Effector CD8-positive, alpha-beta T cell (primary cell): ENCODE data around the gene MITF.

ENCODE experiments used
- DNase-seq: peaks from one replicate; lab custom pipeline; 2025; lab: John Stamatoyannopoulos, UW

MITF gene

DNA sequence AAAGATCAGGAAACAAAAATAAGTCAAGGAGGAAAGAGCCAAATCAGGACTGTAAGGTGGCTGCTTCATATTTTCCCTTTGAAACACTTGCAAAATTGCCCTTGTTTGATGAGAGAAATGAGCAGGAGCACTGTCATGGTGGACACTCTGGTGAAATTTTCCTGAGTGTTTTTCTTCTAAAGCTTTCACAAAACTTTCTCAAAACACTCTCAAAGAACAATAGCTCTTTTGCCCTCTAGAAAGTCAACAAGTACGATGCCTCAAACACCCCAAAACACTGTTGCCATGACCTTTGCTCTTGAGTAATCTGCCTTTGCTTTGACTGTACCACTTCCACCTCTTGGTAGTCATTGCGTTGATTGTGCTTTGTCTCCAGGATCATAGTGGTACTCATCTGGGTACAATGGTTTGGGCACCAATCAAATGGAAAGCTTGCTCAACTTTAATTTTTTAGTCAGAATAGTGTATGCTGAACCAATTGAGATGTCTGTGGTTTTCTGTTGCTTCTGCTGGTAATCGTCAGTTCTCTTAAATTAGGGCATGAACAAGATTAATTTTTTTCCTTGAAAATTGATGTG lies 13.2 kb upstream of the MITF start:
- no peak for DNase-seq

DNA sequence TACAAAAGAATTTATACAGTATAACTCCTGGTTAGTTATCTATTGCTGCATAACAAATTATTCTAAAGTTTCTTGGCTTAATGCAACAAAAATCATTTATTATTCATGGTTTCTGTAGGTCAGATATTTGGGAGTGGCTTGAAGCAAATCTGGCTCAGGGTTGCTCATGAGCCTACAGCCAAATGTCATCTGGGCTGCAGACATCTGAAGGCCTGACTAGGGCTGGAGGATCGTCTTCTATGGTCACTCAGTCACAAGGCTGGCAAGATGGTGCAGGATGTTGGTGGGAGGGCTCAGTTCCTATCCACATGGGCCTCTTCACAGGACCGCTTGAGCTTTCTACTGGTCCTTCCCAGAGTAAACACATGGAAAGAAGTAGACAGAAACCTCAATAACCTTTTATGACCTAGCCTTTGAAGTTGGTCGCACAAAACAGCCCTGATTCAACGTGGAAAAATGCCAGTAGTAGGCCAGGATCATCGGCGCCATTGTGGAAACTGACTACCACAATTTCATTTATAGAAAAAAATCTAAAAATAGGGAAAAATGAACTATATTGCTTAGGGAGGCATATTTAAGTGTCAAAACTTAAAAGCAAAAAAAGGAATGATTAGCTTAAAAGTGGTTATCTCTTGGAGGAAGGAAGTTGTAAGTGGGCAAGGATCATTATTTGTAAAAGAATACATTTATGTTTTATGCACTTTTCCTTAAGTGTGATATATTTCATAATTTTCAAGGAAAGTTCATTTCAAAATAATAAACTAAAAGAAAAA lies 9.9 kb upstream of the MITF start:
- no peak for DNase-seq

- no peak for DNase-seq
Observed at GRCh38 chr3:69731080-69731479, 8.2 kb upstream of the MITF start.

DNA sequence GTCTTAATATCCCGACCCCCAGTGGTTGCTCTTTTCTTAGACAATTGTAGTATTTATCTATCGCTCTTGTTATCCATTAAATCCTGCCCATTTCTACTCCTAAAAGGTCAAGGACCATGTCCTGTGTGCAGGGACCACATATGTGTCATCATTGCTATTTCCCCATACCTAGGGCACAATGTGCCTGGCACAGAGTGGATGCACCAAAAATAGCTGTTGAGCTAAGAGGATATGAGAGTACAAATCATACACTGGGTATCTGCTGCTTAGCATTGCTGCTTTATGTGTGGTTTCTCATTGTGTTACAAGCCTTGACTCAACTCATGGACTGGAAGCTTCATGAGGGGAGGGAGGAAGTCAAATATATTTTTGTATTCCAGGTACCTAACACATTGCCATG lies 3.4 kb upstream of the MITF start:
- DNase-seq: no peak

GRCh38 chr3:69737392-69737791 lies 1.9 kb upstream of the MITF start:
- no peak for DNase-seq

GRCh38 chr3:69738315-69738714 lies 949 bp upstream of the MITF start:
- DNase-seq: no peak

- no peak for DNase-seq
Observed at GRCh38 chr3:69738859-69739203, 433 bp upstream of the MITF start.

GRCh38 chr3:69740103-69741021 lies 1.1 kb downstream of the MITF start:
- DNase-seq: no peak

- no peak for DNase-seq
Observed at GRCh38 chr3:69741032-69741767, 1.9 kb downstream of the MITF start.

DNA sequence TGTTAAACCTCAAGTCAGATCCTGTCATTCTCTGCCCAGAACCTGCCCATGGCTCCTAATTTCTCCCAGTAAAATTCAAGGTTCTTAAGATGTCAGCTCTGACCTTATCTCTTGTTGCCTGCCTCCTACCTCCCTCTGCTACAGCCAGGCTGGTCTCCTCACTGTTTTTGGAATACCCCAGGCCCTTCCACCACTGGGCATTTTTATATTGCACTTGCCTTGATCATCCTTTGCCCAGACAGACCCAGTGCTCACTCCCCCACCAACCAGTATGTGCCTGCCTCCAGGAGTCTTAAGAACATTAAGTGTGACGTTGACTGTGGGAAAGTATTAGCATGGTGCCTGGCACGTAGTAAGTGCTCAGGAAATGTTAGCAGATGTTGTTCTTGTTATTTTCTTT lies 3.1 kb downstream of the MITF start:
- no peak for DNase-seq

DNA sequence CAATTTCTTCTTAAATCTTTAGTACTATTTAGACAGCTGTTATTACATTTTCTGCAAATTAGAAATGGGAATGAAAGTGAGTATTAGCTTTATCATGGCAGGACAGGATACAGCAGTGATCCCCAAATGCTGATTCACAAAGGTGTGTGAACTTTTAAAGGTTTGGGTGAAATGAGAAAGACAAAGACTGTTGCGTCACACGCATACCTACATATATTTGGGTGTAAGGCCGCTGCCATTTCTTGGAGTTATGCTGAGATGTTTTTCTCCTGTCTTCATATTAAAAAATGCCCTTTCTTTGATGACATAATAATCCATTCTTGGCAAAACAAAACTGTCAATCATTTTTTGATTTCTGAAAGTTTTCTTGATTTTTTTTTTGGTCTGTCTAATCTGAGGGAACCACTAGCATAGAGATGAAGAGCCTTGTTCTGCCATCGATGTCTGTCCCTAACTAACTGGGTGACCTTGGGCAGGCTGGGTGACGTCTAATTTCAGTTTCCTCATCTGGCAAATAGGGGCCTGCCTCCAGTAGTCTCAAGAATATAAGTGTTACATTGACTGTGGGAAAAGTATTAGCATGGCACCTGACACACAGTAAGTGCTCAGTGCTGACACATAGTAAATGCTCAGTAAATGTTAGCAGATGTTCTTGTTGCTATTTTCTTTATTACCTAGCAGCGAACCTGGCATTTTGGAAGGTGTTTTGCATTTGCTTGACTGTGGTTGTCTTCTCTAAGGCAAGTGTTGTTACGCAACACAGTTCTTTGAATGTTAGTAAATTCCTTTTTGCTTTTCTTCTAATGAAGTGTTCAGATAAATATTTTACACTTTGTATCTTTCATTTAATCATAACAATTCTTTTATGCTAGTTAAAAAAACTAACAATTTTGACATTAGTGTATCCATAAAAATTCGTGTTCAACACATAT lies 5.0 kb downstream of the MITF start:
- DNase-seq: no peak

DNA sequence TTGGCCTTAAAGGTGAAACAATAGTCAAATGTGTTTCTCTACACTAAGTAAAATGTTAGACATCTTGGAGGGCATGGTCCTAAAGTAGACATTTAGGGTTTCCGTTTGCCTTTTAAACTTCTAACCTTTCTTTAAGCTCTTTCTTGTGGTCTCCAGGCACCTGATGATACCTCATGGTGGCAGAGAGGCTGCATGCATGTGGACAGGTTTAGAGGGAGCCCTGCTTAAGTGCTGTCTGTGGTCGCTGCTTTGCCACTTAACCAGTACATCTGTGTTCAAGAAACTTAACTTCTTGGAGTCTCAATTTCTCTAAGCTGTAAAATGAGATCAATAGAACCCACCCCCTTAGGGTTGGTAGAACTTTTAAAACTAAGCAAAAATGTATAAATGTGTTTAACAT lies 6.2 kb downstream of the MITF start:
- DNase-seq: no peak

- no peak for DNase-seq
Observed at GRCh38 chr3:69746119-69746518, 6.9 kb downstream of the MITF start.

DNA sequence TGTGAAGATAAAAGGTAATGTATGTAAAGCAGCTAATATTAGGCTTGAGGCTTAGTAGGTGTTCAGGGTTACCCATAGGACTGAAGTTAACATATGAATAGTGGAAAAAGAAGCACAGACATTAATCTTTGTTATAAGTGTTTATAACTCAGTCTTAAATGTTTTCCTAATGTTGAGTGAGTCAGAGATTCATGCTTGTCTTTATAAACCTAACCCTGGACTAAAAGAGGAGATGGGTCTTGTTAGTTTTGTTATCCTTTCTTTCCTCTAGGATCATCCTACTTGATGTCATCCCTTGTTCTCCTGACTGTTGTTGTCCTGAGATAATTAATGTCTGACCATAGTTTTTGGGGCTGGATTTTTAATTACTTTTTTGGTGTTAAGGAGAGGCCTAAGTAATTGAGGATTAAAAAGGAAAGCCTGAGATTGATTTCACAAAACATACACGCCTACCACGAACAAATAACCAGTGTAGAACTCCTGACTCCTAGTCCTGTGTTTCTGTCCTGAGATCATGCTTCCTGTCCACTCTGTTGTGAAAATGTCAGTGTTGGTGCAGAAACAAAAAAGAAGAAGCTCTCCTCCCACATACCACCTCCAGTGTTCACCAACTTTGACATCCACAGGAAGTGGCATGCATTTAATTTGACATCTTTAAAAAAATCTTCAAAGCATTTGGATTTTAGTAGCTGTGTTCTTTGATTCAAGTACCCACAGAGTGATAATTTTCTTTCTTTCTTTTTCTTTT lies 8.4 kb downstream of the MITF start:
- DNase-seq: no peak

DNA sequence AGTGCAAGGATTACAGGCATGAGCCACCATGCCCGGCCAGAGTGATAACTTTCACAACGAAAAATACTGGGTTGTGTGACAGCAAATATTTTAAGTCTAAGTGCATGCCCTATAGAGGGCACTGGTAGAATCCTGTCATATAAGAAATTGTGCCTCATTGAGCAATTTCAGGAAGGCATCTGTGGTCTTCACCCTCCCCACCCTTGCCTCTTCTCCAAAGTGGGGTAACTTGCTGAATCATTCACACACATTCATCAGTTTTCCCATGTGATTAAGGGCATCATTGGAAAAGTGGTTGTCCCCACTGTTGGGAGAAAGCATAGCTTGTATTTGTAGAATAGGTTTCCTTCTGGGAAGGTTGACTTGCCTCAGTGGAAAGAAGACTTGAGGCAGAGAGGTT lies 9.2 kb downstream of the MITF start:
- DNase-seq: no peak

DNA sequence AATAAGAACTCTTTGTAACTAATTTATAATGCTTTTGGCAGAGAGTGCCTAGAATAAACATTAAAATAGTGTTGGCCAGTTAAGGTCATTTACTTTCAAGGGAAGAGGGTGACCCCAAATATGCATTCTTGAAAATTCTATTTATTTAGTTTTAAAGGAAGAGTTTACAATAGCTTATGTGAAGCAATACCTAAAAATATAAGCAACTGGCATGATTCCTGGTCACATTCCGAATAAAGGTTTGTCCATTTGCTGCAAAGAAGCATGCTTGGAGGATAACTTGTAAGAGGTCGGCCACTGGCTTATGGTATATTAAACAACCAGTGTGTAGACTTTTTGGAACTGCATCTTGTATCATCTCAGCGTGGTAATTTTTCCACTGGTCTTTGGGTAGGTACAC lies 10.2 kb downstream of the MITF start:
- no peak for DNase-seq

- no peak for DNase-seq
Observed at GRCh38 chr3:69750549-69750948, 11.3 kb downstream of the MITF start.

DNA sequence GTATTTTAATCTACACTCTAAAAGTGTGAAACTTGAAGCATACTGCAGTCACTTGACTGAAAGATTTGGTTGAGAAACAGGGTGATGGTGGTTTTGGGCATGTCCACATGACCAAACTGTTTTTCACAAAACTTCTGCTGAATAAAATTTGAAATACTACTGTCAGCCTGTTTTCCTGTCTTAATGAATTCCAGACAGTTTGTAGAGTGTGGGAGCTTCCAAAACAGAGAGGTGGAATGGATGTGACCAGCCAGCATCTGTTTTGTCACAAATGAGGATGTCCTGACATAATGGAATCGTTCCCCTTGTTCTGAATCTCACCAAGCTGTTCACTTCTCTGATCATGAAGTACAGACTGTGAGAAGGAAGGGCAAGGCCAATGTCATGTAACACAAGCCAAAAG lies 11.8 kb downstream of the MITF start:
- no peak for DNase-seq

- DNase-seq: no peak
Observed at GRCh38 chr3:69752241-69752640, 13.0 kb downstream of the MITF start.

- no peak for DNase-seq
Observed at GRCh38 chr3:69753179-69753775, 14.0 kb downstream of the MITF start.
